GM12878 (cell line): Measurements from ENCODE around the gene SELENOH. TPM values are rescaled to one million over a fixed set of nuclear protein-coding genes. Genes with fewer than 3 reads are reported as not detected.

ENCODE experiments used
- ASH2L ChIP-seq: fragments of 300-600, 200-600 bp; sonication (generic); IDR thresholded peaks from 2 replicates; pipeline ENCODE4 v1.6.1; 2017; ENCODE audit warnings: low read depth, mild to moderate bottlenecking, borderline replicate concordance
- ATF7 ChIP-seq: fragments of 450-650 bp; IDR thresholded peaks from 2 replicates; pipeline ENCODE4 v1.6.1; 2016; ENCODE audit warnings: low read depth, mild to moderate bottlenecking
- BMI1 ChIP-seq: fragments of 450-650 bp; IDR thresholded peaks from 2 replicates; pipeline ENCODE4 v1.6.1; 2016; ENCODE audit warnings: mild to moderate bottlenecking, moderate library complexity, borderline replicate concordance
- ESRRA ChIP-seq: IDR thresholded peaks from 2 replicates; pipeline ENCODE4 v1.6.1; 2012; ENCODE audit warnings: mild to moderate bottlenecking, low read length, improper control_type of control experiment
- FOS ChIP-seq: IDR thresholded peaks from 3 replicates; pipeline ENCODE4 v1.6.1; 2011; ENCODE audit warnings: borderline replicate concordance; ENCODE audit not compliant: insufficient read length; ENCODE audit errors: extremely low read depth
- FOXK2 ChIP-seq: fragments of 450-650 bp; IDR thresholded peaks from 2 replicates; pipeline ENCODE4 v1.6.1; 2017; ENCODE audit warnings: mild to moderate bottlenecking, moderate library complexity
- HDAC6 ChIP-seq: fragments of 200-600 bp; sonication (generic); IDR thresholded peaks from one replicate; pipeline ENCODE4 v1.8.0; 2017; ENCODE audit warnings: antibody characterized with exemption; ENCODE audit not compliant: unreplicated experiment
- IKZF2 ChIP-seq, 2 experiments: fragments of 450-650 bp; IDR thresholded peaks; 2 replicates each; pipeline ENCODE4 v1.6.1; 2017; ENCODE audit warnings: mild to moderate bottlenecking in 2 of 2, moderate library complexity in 2 of 2
- KAT2A ChIP-seq: conservative IDR thresholded peaks from 2 replicates; pipeline ENCODE4 v1.6.1; 2011; ENCODE audit warnings: low read depth, low read length; ENCODE audit not compliant: control insufficient read depth
- LARP7 ChIP-seq: fragments of 450-650 bp; IDR thresholded peaks from 2 replicates; pipeline ENCODE4 v1.6.1; 2017; ENCODE audit warnings: mild to moderate bottlenecking
- MYB ChIP-seq: fragments of 150-350 bp; IDR thresholded peaks from 2 replicates; pipeline ENCODE4 v1.6.1; 2014; ENCODE audit warnings: mild to moderate bottlenecking, low read depth, low read length, borderline replicate concordance
- NBN ChIP-seq: fragments of 450-650 bp; IDR thresholded peaks from 2 replicates; pipeline ENCODE4 v1.6.1; 2016
- NFIC ChIP-seq: IDR thresholded peaks from 2 replicates; pipeline ENCODE4 v1.6.1; 2012; ENCODE audit warnings: low read depth, mild to moderate bottlenecking, inconsistent platforms, low read length, moderate library complexity
- NFYA ChIP-seq: IDR thresholded peaks from 2 replicates; pipeline ENCODE4 v1.6.1; 2011; ENCODE audit warnings: low read depth, mild to moderate bottlenecking, low read length, improper control_type of control experiment, borderline replicate concordance
- NR2F1 ChIP-seq: fragments of 450-650 bp; conservative IDR thresholded peaks from 2 replicates; pipeline ENCODE4 v1.6.1; 2017; ENCODE audit warnings: mild to moderate bottlenecking
- POLR2A ChIP-seq: IDR thresholded peaks from 2 replicates; pipeline ENCODE4 v1.6.1; 2011; ENCODE audit warnings: low read depth, mild to moderate bottlenecking, low read length
- POLR2AphosphoS5 ChIP-seq: IDR thresholded peaks from 2 replicates; pipeline ENCODE4 v1.6.1; 2011; ENCODE audit warnings: mild to moderate bottlenecking, low read length, inconsistent platforms
- POU2F2 ChIP-seq: IDR thresholded peaks from 3 replicates; pipeline ENCODE4 v1.6.1; 2011; ENCODE audit warnings: low read depth, mild to moderate bottlenecking, low read length, borderline replicate concordance
- RAD51 ChIP-seq: fragments of 450-650 bp; IDR thresholded peaks from 2 replicates; pipeline ENCODE4 v1.6.1; 2016; ENCODE audit warnings: moderate library complexity, mild to moderate bottlenecking, inconsistent platforms
- RB1 ChIP-seq: fragments of 450-650 bp; formaldehyde crosslinking; IDR thresholded peaks from 2 replicates; pipeline ENCODE4 v1.6.1; 2017; ENCODE audit warnings: mild to moderate bottlenecking, borderline replicate concordance
- RCOR1 ChIP-seq: conservative IDR thresholded peaks from 2 replicates; pipeline ENCODE4 v1.6.1; 2012; ENCODE audit warnings: low read depth, low read length, improper control_type of control experiment
- RFX5 ChIP-seq: IDR thresholded peaks from 2 replicates; pipeline ENCODE4 v1.6.1; 2011; ENCODE audit warnings: low read depth, low read length, improper control_type of control experiment
- SIX5 ChIP-seq: IDR thresholded peaks from 2 replicates; pipeline ENCODE4 v1.6.1; 2011; ENCODE audit warnings: mild to moderate bottlenecking, low read depth, low read length, moderate library complexity; ENCODE audit not compliant: severe bottlenecking
- SRF ChIP-seq, 2 experiments: IDR thresholded peaks; 2 replicates each; pipeline ENCODE4 v1.6.1; 2011; ENCODE audit warnings: low read depth in 2 of 2, low read length in 2 of 2, mild to moderate bottlenecking in 1 of 2, moderate library complexity in 1 of 2
- SUPT20H ChIP-seq: IDR thresholded peaks from 2 replicates; pipeline ENCODE4 v1.6.1; 2011; ENCODE audit warnings: low read depth, mild to moderate bottlenecking, low read length, moderate library complexity, borderline replicate concordance; ENCODE audit not compliant: control insufficient read depth
- SUZ12 ChIP-seq: fragments of 200-600 bp; sonication (generic); IDR thresholded peaks from one replicate; pipeline ENCODE4 v1.6.1; 2018; ENCODE audit warnings: antibody characterized with exemption, mild to moderate bottlenecking; ENCODE audit not compliant: unreplicated experiment
- TBL1XR1 ChIP-seq: IDR thresholded peaks from 2 replicates; pipeline ENCODE4 v1.6.1; 2012; ENCODE audit warnings: low read depth, low read length, improper control_type of control experiment
- ZNF622 ChIP-seq: fragments of 450-650 bp; IDR thresholded peaks from 2 replicates; pipeline ENCODE4 v1.6.1; 2017; ENCODE audit warnings: mild to moderate bottlenecking, inconsistent platforms
- ZZZ3 ChIP-seq: IDR thresholded peaks from 2 replicates; pipeline ENCODE4 v1.6.1; 2011; ENCODE audit warnings: low read depth; ENCODE audit not compliant: control insufficient read depth, insufficient read length
- polyA plus RNA-seq, 11 experiments: library from polyadenylated mRNA; depleted of rRNA in 4 of 11; unstranded in 6 of 11; stranded (reverse) in 5 of 11; fragments of >200 nt; fragmentation: Nextera tagmentation in 4 of 11; fragmentation: Illumina TruSeq in 1 of 11; extraction: Ambion mirVana in 4 of 11; extraction: Trizol in 1 of 11; gene quantifications; 1 replicate in 1 of 11; 2 replicates in 10 of 11; pipeline versions ENCODE4 v1.2.1 to v1.2.3, GENCODE V29; 2011 to 2016; ENCODE audit warnings: inconsistent platforms in 2 of 11, missing spikeins in 2 of 11, low read depth in 1 of 11
- total RNA-seq, 4 experiments: library from RNA; depleted of rRNA in 3 of 4; stranded (reverse); fragments of >200 nt in 3 of 4; fragmentation: Illumina TruSeq in 1 of 4; extraction: Trizol in 1 of 4; gene quantifications; 2 replicates each; pipeline versions ENCODE4 v1.2.1 to v1.2.3, GENCODE V29; 2013 to 2021
- TF ChIP-seq, protein P1 (sequence below): IDR thresholded peaks from 2 replicates; pipeline ENCODE4 v1.6.1; 2011; ENCODE audit warnings: low read depth, low read length, improper control_type of control experiment, borderline replicate concordance
- TF ChIP-seq, protein P2 (sequence below): IDR thresholded peaks from 2 replicates; pipeline ENCODE4 v1.6.1; 2011; ENCODE audit warnings: mild to moderate bottlenecking, low read depth, low read length, moderate library complexity; ENCODE audit not compliant: insufficient replicate concordance
- TF ChIP-seq, protein P3 (sequence below): IDR thresholded peaks from 2 replicates; pipeline ENCODE4 v1.6.1; 2012; ENCODE audit warnings: low read depth, low read length, improper control_type of control experiment

SELENOH gene
- total and polyA plus RNA-seq, 10 of the 15 experiments (the other 5 are each of a cell fraction or from before 2014, with no cell fraction given): 20.3 to 458 (median 200) TPM

DNA sequence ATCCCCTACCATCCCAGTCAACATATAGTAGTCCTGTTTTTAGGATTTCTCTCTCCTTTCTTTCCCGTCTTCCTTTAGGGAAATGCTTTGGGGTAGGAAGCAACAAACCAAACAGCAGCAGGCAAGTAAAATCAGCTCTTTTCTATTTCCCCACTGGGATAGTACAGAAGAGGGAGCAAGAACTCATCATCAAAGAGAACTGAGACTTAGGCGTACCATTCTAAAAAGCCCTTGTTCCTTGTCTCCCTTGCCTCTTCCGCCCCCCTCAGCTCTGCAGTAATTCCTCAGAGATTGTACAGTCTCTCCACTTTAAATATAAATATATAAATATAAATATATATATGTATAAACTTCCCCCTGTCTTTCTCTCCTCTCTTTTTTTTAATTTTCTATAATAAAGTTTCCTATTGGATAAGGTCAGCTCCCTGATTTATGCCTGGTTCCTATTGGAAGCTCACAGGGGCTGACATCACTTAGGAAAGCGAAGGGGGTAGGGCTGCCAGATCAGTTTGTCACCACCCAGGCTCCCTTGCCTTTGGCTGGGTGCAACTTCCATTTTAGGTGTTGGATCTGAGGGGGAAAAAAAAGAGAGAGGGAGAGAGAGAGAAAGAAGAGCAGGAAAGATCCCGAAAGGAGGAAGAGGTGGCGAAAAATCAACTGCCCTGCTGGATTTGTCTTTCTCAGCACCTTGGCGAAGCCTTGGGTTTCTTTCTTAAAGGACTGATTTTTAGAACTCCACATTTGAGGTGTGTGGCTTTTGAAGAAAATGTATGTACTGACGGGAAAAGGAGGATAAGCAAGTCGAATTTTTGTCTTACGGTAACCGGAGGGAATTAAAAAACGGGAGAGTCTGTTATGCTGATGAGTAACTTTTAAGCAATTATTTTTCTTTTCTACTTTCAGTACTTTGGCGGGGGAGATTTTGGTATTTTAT is 20.3 kb downstream of the SELENOH start, which contains the start of gene CTNND1 (continued):
- TF ChIP-seq TBL1XR1 (no peak), SUPT20H (no peak), NFIC (no peak), SIX5 (no peak), HDAC6 (no peak), POLR2A (peak; percentile 67; the same call in 1 of the 2 replicates), KAT2A (no peak), BMI1 (no peak), POLR2AphosphoS5 (peak; percentile 90), NFYA (peak; percentile 37; the same call in 1 of the 2 replicates), ZNF622 (no peak), RFX5 (no peak), ASH2L (no peak), RCOR1 (no peak), NBN (peak; percentile 71), NR2F1 (no peak), FOXK2 (no peak), RAD51 (no peak), LARP7 (no peak; the same call in 1 of the 2 replicates), ZZZ3 (no peak), ESRRA (no peak), RB1 (no peak), POU2F2 (0 out of 3 replicates have a peak, but pooled peaks have one; percentile 29), ATF7 (peak; percentile 95), SUZ12 (no peak), FOS (peak; percentile 49), SRF (IDR thresholded peaks at IDR 0.05; ENCODE audit: low read depth in 2 of 2, low read length in 2 of 2) (peak in 1 of 2 experiments; percentile 62; a peak in 1 of 4 replicates), MYB (no peak), IKZF2 (IDR thresholded peaks at IDR 0.05) (peak; percentile 89 to 92)
- TF ChIP-seq, protein P1, sequence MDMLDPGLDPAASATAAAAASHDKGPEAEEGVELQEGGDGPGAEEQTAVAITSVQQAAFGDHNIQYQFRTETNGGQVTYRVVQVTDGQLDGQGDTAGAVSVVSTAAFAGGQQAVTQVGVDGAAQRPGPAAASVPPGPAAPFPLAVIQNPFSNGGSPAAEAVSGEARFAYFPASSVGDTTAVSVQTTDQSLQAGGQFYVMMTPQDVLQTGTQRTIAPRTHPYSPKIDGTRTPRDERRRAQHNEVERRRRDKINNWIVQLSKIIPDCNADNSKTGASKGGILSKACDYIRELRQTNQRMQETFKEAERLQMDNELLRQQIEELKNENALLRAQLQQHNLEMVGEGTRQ: no peak
- TF ChIP-seq, protein P2, sequence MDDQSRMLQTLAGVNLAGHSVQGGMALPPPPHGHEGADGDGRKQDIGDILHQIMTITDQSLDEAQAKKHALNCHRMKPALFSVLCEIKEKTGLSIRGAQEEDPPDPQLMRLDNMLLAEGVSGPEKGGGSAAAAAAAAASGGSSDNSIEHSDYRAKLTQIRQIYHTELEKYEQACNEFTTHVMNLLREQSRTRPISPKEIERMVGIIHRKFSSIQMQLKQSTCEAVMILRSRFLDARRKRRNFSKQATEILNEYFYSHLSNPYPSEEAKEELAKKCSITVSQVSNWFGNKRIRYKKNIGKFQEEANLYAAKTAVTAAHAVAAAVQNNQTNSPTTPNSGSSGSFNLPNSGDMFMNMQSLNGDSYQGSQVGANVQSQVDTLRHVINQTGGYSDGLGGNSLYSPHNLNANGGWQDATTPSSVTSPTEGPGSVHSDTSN: no peak
- TF ChIP-seq, protein P3, sequence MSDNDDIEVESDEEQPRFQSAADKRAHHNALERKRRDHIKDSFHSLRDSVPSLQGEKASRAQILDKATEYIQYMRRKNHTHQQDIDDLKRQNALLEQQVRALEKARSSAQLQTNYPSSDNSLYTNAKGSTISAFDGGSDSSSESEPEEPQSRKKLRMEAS: no peak
